GM12892 (cell line): ENCODE results near the gene BANF2.

Experiments
- DNase-seq: peaks from one replicate; pipeline ENCODE4 v3.0.0; 2011; ENCODE audit not compliant: insufficient read length
- FAIRE-seq: peaks from 2 replicates; lab custom pipeline; 2011; peaks lifted over from hg19 to GRCh38; lab: Jason Lieb, UNC
- POLR2A ChIP-seq: IDR thresholded peaks from 2 replicates; pipeline ENCODE4 v1.6.1; 2011; ENCODE audit warnings: low read depth, low read length, control low read depth
- POLR2AphosphoS5 ChIP-seq: IDR thresholded peaks from 2 replicates; pipeline ENCODE4 v1.6.1; 2011; ENCODE audit warnings: low read depth, low read length, control low read depth
- TAF1 ChIP-seq: IDR thresholded peaks from 2 replicates; pipeline ENCODE4 v1.6.1; 2011; ENCODE audit warnings: low read depth, mild to moderate bottlenecking, control low read depth, low read length, borderline replicate concordance

The BANF2 gene

DNA sequence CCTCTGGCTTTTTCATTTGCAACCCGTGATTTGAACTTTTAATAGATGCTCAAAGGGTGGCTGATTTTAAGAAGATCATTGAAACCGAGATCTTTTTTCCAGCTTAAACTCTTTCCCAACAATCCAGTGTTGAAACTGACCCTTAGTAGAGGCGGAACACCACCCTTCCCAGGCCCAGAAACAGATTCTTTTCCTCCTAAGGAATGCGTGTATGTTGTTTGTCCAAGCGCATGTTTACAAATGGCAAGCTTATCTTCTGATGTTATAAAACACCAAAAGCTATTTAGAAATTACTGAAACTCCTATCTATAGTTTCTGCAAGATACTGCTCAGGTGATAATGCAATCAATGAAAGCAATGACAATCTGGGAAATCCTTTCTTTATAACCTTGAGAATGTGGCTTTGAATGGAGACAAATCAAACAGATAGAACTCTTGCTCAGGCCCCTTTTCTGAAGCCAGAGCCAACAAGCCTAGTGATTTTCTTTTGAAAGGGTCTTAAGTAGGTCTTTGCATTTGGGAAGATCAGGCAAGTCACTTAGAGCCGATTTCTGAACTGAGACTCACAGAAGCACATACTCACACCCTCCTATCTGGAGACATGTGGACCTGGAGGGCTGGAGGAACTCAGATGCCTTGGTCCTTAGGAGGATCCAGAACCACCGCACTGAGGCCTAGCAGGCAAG, 9.1 kb downstream of the BANF2 start:
- no peak for FAIRE-seq
- DNase-seq, result no peak
- TF ChIP-seq TAF1 (no peak), POLR2AphosphoS5 (no peak), POLR2A (no peak)

DNA sequence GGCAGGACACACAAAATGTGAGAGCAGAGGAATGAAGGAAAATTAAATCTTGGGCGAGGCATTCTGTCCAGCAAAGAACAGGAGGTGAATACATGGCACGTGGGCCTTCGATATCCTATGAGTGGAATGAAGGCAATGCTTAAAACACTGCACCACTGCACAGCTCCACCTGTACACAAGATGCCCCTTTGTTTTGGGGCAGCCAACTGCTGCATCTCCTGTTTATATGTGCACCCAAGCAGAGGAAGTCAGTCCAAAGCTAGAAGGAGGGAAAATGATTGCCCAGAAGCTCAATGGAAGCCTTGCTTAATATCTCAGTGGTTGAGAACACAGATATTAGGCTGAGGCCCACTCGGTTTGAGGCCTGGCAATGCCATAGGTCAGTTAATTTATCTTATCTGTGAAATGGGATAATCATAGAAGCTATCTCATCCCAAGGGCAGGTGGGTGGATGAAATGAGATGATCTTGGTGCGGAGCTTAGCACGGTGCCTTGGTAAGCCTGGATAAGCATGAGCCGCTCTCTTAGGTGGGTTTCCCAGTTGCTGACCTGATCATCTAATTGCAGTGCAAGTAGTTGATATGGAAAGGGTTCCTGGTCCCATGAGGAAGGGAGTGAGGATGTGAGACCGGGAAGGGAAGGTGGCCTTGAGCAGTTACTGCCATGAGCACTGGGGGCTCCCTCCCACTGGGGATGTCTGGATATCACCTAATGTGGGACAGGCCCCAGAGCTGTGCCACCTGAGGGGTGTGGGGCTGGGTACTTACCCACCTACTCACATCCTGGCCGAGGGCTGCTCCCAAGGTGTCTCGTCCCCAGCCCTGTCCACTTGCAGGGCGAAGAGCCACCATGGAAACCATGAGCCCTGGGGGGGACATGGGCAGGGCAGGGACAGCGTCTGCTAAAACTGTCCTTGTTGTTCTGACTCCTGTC, 9.9 kb downstream of the BANF2 start:
- DNase-seq (no peak), FAIRE-seq (no peak)
- TF ChIP-seq POLR2AphosphoS5 (no peak), TAF1 (no peak), POLR2A (no peak)

DNA sequence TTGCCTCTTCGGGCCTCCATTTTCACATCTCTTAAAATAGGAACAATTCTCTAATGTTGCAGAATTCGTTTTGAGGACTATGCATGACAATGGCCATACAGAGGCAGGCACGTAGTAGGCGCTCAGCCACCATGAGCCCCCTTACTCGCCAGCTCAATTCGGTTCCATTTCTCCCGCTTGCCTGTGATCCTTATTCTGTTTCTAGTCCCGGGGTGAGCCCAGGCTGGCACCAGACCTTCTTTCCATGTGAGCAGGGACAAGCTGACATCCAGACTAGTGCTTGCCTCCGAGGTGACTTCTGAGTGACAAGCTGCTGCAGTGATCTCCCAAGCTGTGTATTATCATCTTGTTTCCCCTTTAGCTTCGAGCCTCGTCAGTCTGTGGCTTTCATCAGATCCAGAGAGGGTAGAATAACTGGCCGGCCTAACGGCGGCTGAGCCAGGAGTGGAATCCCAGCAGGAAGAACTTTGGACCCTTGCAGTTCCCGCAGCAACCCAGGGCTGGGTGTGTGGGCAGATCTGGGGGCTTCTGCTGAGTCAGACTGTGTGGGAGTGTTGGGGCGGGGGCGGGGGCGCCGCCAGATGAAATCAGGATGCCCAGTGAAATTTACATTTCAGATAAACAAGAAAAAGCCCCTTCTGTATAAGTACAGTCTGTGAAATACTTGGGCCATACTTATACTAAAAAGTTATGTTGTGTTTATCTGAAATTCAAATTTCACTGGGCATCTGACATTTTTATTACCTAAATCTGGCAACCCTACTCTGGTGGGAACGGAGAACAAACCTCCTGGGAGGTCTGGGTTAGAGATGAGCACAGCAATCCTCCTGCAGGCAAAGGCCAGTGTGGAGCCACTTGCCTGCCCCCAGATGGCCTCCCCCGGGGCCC, 10.9 kb downstream of the BANF2 start:
- DNase-seq (no peak), FAIRE-seq (no peak)
- TF ChIP-seq TAF1 (no peak), POLR2A (no peak)

DNA sequence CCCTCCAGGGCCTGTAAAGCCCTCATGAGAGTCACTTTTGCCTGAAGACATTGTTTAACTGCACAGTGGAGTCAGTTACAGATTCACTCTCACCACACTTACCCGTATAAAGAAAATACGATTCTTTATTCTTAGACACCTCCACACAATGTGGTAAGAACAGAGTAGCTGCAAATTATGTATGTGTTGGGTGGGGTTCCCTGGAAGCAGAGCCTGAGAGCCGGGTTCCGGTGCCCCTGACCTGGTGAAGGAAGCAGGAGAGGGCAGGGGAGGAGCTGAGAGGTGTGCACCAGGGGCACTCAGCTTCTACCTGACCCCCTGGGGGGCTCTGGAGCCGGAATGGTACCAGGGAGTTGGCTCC, 11.5 kb downstream of the BANF2 start:
- DNase-seq (no peak), FAIRE-seq (no peak)
- TF ChIP-seq TAF1, result no peak
- no peak for TF ChIP-seq POLR2AphosphoS5
- no peak for TF ChIP-seq POLR2A

DNA sequence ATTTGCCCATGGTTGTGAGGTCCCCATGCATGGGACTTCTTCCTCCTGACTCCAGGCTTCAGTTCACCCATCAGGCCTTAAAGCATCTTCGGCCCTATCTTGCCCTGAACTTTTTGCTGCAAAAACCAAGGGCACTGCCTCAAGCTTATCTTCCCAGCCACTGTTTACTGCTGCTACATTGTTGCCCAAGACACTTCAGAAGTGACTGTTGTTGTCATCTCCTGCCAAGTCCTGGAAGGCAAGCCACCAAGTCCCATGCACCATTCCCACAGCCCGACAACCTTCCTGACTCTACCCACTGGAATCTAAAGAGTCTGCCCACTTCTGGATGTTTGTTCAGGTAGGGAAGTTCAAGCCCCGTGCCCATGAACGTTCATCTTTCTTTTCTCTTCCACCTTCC, 12.4 kb downstream of the BANF2 start:
- no peak for DNase-seq
- no peak for FAIRE-seq
- TF ChIP-seq POLR2AphosphoS5 (no peak), TAF1 (no peak), POLR2A (no peak)

DNA sequence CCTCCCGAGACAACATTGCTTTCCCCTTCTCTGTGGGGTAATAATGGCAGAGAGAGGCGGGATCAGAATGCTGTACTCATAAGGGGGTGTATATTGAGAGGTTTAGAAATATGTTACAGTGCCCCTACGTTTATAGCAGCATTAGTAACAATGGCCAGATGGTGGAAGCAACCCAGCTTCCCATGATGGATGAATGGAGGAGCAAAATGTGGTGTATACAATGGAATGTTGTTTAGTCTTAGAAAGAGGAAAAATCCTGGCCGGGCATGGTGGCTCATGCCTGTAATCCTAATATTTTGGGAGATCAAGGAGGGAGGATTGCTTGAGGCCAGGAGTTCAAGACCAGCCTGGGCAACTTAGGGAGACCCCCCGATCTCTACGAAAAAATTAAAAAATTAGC, 12.9 kb downstream of the BANF2 start:
- TF ChIP-seq POLR2A, result no peak
- DNase-seq (no peak), FAIRE-seq (no peak)

DNA sequence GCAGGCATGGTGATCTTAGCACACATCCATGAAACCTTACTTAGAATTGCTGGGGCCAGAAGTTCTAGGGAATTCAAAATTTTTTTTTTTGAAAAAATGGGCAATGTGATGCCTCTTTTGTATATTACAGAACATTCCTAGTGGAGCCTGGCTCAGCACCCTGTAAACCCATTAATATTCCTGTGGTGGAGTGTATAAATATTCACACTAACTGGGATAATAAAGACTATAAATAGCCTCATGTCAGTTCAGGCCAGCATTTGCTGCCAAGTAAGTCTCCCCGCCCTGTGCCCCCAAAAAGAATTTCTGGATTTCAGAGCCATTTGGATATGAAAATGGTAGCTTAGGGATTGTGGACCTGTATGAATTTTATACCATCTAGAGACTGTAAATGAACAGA, 14.8 kb downstream of the BANF2 start:
- no peak for TF ChIP-seq POLR2A
- TF ChIP-seq TAF1, result no peak
- TF ChIP-seq POLR2AphosphoS5, result no peak
- DNase-seq, result no peak
- FAIRE-seq, result no peak

DNA sequence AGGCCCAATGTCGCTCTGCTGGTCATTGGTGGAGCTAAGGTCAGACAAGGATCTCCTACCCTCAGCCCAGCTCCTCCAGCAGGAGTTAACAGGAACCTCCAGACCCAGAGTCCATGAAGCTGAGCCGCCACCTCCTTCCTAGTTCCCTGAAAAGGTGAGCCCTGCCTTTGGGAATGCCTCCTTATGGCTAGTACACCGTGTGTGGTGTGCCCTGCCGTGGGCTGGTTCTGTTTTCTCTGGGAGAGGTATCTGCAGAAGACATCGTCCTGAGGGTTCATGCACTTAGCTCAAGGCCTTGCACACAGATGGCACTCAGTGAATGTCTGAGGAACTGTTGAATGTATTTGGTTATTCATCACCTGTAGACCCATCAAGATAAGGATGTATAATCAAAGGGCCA, 15.3 kb downstream of the BANF2 start:
- no peak for FAIRE-seq
- DNase-seq, result no peak
- TF ChIP-seq POLR2AphosphoS5, result no peak
- no peak for TF ChIP-seq TAF1
- no peak for TF ChIP-seq POLR2A

DNA sequence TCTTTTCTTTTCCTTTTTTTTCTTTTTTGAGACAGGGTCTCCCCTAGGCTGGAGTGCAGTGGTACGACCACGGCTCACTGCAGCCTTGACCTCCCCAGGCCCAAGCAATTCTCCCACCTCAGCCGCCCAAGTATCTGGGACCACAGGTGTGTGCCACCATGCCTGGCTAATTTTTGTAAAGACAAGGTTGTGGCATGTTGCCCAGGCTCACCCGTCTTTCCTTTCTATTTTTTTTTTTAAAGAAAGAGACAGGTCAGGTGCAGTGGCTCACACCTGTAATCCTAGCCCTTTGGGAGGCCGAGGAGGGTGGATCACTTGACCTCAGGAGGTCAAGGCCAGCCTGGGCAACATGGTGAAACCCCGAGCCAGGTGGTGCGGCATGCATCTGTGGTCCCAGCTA, 16.6 kb downstream of the BANF2 start:
- DNase-seq (no peak), FAIRE-seq (no peak)
- TF ChIP-seq POLR2A (no peak), POLR2AphosphoS5 (no peak), TAF1 (no peak)

DNA sequence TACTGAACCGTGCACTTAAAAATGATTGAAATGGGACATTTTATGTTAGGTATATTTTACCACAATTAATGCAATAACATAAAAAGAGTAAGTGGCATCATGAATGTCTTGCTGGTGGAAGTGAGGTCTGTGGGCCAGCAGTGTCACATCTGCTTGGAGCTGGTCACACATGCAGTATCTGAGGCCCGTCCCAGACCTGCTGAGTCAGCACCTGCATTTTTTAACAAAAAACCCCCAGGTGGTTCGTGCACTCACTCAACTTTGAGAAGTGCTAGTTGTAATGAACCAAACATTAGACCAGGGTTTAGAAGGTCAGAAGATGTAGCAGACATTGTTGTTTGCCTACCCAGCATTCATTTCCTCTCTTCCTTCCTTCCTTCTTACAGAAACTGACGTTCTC, 21.0 kb downstream of the BANF2 start:
- FAIRE-seq (no peak), DNase-seq (no peak)
- no peak for TF ChIP-seq TAF1
- no peak for TF ChIP-seq POLR2AphosphoS5
- no peak for TF ChIP-seq POLR2A

DNA sequence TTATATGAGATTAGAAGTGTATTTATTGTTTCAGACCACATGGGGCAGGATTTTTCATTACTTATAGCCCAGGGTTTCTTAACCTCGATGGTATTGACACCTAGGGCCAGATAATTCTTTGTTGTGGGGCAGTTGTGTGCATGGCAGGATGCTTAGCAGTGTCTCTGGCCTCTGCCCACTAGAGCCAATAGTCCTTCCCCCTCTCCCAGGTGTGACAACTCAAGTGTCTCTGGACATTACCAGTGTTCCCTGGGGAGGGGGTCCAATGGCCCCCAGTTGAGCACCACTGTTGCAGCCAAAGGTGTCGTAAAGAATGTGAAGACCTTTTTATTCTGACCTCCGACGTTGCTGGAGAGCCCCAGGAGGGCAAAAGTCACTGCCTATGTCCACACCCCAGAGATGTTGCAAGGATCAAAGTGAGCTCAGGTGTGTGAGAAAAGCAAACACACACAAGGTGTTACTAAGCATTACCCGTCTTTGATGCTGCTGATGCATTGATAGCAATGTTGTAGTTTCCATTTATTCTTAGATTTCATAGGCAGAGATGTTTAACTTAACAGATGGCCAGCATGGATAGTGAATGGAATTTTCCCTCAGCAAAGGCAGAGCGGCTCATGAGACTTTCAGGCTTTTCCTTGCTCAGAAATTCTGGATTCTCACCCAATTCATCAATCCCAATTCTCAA, 22.2 kb downstream of the BANF2 start:
- no peak for TF ChIP-seq POLR2AphosphoS5
- no peak for TF ChIP-seq TAF1
- FAIRE-seq, result no peak
- no peak for DNase-seq
